H1 (cell line): ENCODE data around the gene ULBP1.
"Not testable (repeated sequence)": the region's sequence is repeated elsewhere in the genome, so short reads cannot be mapped to it uniquely, and the experiment has no call there.

Experiments
- CBX5 ChIP-seq: fragments of 300-800, 300-1000 bp; sonication (generic); IDR thresholded peaks from 2 replicates; pipeline ENCODE4 v1.7.1; 2016; ENCODE audit warnings: antibody characterized with exemption, low read length, low read depth
- TAF1 ChIP-seq: IDR thresholded peaks from 2 replicates; pipeline ENCODE4 v1.6.1; 2011; ENCODE audit warnings: mild to moderate bottlenecking, low read depth, low read length

- TF ChIP-seq CBX5, TAF1: not testable (repeated sequence)
Observed at GRCh38 chr6:149974394-149974793, 10.7 kb downstream of the ULBP1 start.
